Psoas muscle (tissue), 7 donors: ENCODE data around the gene DBF4B. TPM values are rescaled to one million over a fixed set of nuclear protein-coding genes. Genes with fewer than 3 reads are reported as not detected.

ENCODE experiments used
- polyA plus RNA-seq, 3 donors: library from polyadenylated mRNA; stranded (reverse); fragments of 200-250 nt; gene quantifications; one replicate each; pipeline ENCODE4 v1.2.3, GENCODE V29; 2013
- total RNA-seq, 4 donors: library from RNA; stranded (reverse); fragmentation: NEBNext Ultra II Directional in 2 of 4; extraction: Animal tissue kit (Norgen Biotek cat#: 25700) in 2 of 4; gene quantifications; one replicate each; pipeline versions ENCODE4 v1.2.1 to v1.2.4, GENCODE V29; 2021 to 2023
- donor health status: healthy with polysubstance abuse.
- donor health status: DM: no; HTN: no; CAD: no; lungs with moderate emphysema.
- donor health status: Bipolar disorder and iron deficiency.
- donor health status: healthy.
- donor health status: DM: no; HTN: no; CAD: no.
- donor health status: DM: no; HTN: no; CAD: no.
- donor health status: DM: yes; HTN: yes; CAD: no.

The DBF4B gene
- total and polyA plus RNA-seq, 7 donors, result 0.79 to 5.0 (median 3.2) TPM

Other genes with a start within 250 kb of the DBF4B start
- gene GPATCH8, start 205.3 kb upstream of the DBF4B start, total RNA-seq, result 10 to 100 TPM; 16.5 to 28.1 (median 21.7) TPM
- 10 to 100 TPM in 2 of 3 donors, 1 to 10 TPM in 1; 5.7 to 23.5 (median 11.9) TPM for gene GPATCH8, start 205.3 kb upstream of the DBF4B start, polyA plus RNA-seq
- gene FZD2, start 151.2 kb upstream of the DBF4B start, total RNA-seq, result under 1 TPM; 0.28 to 0.44 (median 0.33) TPM
- gene FZD2, start 151.2 kb upstream of the DBF4B start, polyA plus RNA-seq, result under 1 TPM; 0.13 to 0.61 (median 0.30) TPM
- not detected for gene MEIOC, start 52.2 kb upstream of the DBF4B start, total RNA-seq
- under 1 TPM; 0.01 to 0.04 (median 0.03) TPM for gene MEIOC, start 52.2 kb upstream of the DBF4B start, polyA plus RNA-seq
- gene CCDC43, start 18.9 kb upstream of the DBF4B start, total RNA-seq, result 10 to 100 TPM; 38.2 to 52.6 (median 46.6) TPM
- gene CCDC43, start 18.9 kb upstream of the DBF4B start, polyA plus RNA-seq, result 10 to 100 TPM; 32.6 to 59.6 (median 32.7) TPM
- under 1 TPM in 2 of 4 donors, not detected in 2; 0.15 to 0.26 TPM for gene ADAM11, start 50.3 kb downstream of the DBF4B start, total RNA-seq
- under 1 TPM; 0.03 to 0.21 (median 0.05) TPM for gene ADAM11, start 50.3 kb downstream of the DBF4B start, polyA plus RNA-seq
- 1 to 10 TPM; 4.7 to 7.9 (median 5.7) TPM for gene GJC1, start 121.6 kb downstream of the DBF4B start, total RNA-seq
- gene GJC1, start 121.6 kb downstream of the DBF4B start, polyA plus RNA-seq, result 1 to 10 TPM; 2.2 to 2.7 (median 2.5) TPM
- gene HIGD1B, start 139.2 kb downstream of the DBF4B start, total RNA-seq, result 10 to 100 TPM in 1 of 4 donors, 1 to 10 TPM in 3; 4.6 to 17.9 (median 6.7) TPM
- 10 to 100 TPM in 2 of 3 donors, 1 to 10 TPM in 1; 10.0 to 14.2 (median 13.1) TPM for gene HIGD1B, start 139.2 kb downstream of the DBF4B start, polyA plus RNA-seq
- gene EFTUD2, start 190.8 kb downstream of the DBF4B start, total RNA-seq, result 100 to 1,000 TPM in 3 of 4 donors, 10 to 100 TPM in 1; 73.7 to 114 (median 103) TPM
- gene EFTUD2, start 190.8 kb downstream of the DBF4B start, polyA plus RNA-seq, result 100 to 1,000 TPM in 1 of 3 donors, 10 to 100 TPM in 2; 46.0 to 102 (median 78.7) TPM
- gene GFAP, start 206.8 kb downstream of the DBF4B start, total RNA-seq, result under 1 TPM in 1 of 4 donors, not detected in 3; 0.54 TPM
- under 1 TPM; 0.11 to 0.52 (median 0.34) TPM for gene GFAP, start 206.8 kb downstream of the DBF4B start, polyA plus RNA-seq
- under 1 TPM in 3 of 4 donors, not detected in 1; 0.07 to 0.17 (median 0.11) TPM for gene KIF18B, start 239.1 kb downstream of the DBF4B start, total RNA-seq
- gene KIF18B, start 239.1 kb downstream of the DBF4B start, polyA plus RNA-seq, result under 1 TPM in 2 of 3 donors, not detected in 1; 0.01 to 0.03 TPM